ENCODE results near the gene NKAPD1. TPM values are rescaled to one million over a fixed set of nuclear protein-coding genes. Genes with fewer than 3 reads are reported as not detected.
A peak's percentile ranks its signal among the peaks of the same experiment; 100 is the strongest.

Gene NKAPD1
- total and polyA plus RNA-seq, 2 of the 4 experiments (the other 2 are of a cell fraction) = 8.4 to 17.2 TPM

- Histone ChIP-seq H3K4ac (ENCODE audit: low read depth, low read length) (peak overlapping the region; percentile 71), H3K4me2 (ENCODE audit: low read depth, low read length) (no peak overlapping the region), H2BK15ac (ENCODE audit: low read depth, low read length) (peak overlapping the region; percentile 26; the same call in 1 of the 3 replicates), H3K23ac (ENCODE audit: low read depth, low read length) (no peak overlapping the region), H3K14ac (replicated peaks; ENCODE audit: low read depth, low read length) (no peak overlapping the region), H3K27ac (ENCODE audit: insufficient read depth, low read length) (no peak overlapping the region), H4K5ac (ENCODE audit: low read depth, low read length) (no peak overlapping the region; the same call in 1 of the 2 replicates), H4K91ac (ENCODE audit: insufficient read depth, low read depth, low read length) (0 out of 2 replicates have a peak overlapping the region, but pooled peaks have one; percentile 70), H3K9me3 (ENCODE audit: control insufficient read depth, insufficient read depth, low read length) (no peaks in the 10 kb centered on the region), H3K56ac (ENCODE audit: extremely low read depth, insufficient read depth, low read length) (no peak overlapping the region), H3K79me1 (ENCODE audit: low read depth in 1 of 2, low read length in 2 of 2) (peaks cover 14 to 25% of the 10 kb centered on the region in 2 experiments; a peak in 3 of 4 replicates), H4K20me1 (ENCODE audit: insufficient read depth, low read length) (no peaks in the 10 kb centered on the region), H3K4me3 (ENCODE audit: insufficient read depth, low read depth, low read length) (no peak overlapping the region), H3K36me3 (ENCODE audit: control insufficient read depth, insufficient read depth, low read length) (peaks cover 10% of the 10 kb centered on the region), H3K27me3 (ENCODE audit: control insufficient read depth, insufficient read depth, low read length) (no peaks in the 10 kb centered on the region), H3K18ac (ENCODE audit: low read depth, low read length) (0 out of 2 replicates have a peak overlapping the region, but pooled peaks have one; percentile 18), H4K8ac (ENCODE audit: low read depth in 2 of 2, low read length in 2 of 2) (no peak overlapping the region; a peak in 2 of 4 replicates), H2BK20ac (ENCODE audit: low read depth, low read length) (no peak overlapping the region), H3K9me1 (ENCODE audit: insufficient read depth, low read length) (peaks cover 15% of the 10 kb centered on the region; the same call in 1 of the 2 replicates), H2BK5ac (ENCODE audit: low read depth, low read length, poor library complexity, severe bottlenecking) (no peak overlapping the region), H2BK120ac (ENCODE audit: low read depth, low read length) (peak overlapping the region; percentile 45; the same call in 1 of the 2 replicates), H2AFZ (replicated peaks; ENCODE audit: low read length, poor library complexity) (peak overlapping the region; percentile 44), H2AK5ac (ENCODE audit: low read depth, low read length) (peak overlapping the region; percentile 27; the same call in 1 of the 2 replicates), H3K4me1 (ENCODE audit: control insufficient read depth, insufficient read depth, low read length) (peaks cover 21% of the 10 kb centered on the region), H3K9ac (ENCODE audit: low read depth, low read length) (no peak overlapping the region), H2AK9ac (replicated peaks; ENCODE audit: low read depth, low read length, poor library complexity) (no peak overlapping the region)
- CTCF ChIA-PET = interaction anchor here (0.6 to 0.7 kb wide), 4 partner anchors 16 to 403 kb away, joined by 3 to 5 read pairs (median 4); no protein-coding TSS in a partner anchor
- DNase-seq = no peak
- BruUV-seq (replicated peaks) = no TSS peak
- in situ Hi-C loops (cut with MboI; ENCODE audit: low sequenced_read_pairs) = no loop called here
- intact Hi-C loops (cut with micrococcal nuclease) = no loop called here
- POLR2A ChIA-PET (ENCODE audit: unreplicated experiment) = no interaction called here
- ATAC-seq (ENCODE audit: low read depth) = no peak
- dilution Hi-C loops (cut with HindIII; ENCODE audit: low sequenced_read_pairs, unreplicated experiment) = no loop called here
- 92% methylated on average over 5 of the region's 11 CpGs; no CpG with 5 or more reads in 1 of the 2 experiments for WGBS, 2 experiments (ENCODE audit: extremely low coverage in 2 of 2, insufficient read length in 1 of 2)
- TF ChIP-seq POLR2A (IDR thresholded peaks at IDR 0.05; ENCODE audit: low read depth, low read length) (no peak), RFX5 (IDR thresholded peaks at IDR 0.05; ENCODE audit: low read depth, low read length) (no peak), USF2 (IDR thresholded peaks at IDR 0.05; ENCODE audit: low read depth, low read length) (no peak), MXI1 (IDR thresholded peaks at IDR 0.05; ENCODE audit: borderline replicate concordance, low read depth, low read length) (no peak), RAD21 (IDR thresholded peaks at IDR 0.05; ENCODE audit: low read length) (no peak), RCOR1 (IDR thresholded peaks at IDR 0.05; ENCODE audit: insufficient replicate concordance, low read length) (no peak), CEBPB (IDR thresholded peaks at IDR 0.05; ENCODE audit: low read depth, low read length) (no peak), CTCF (conservative IDR thresholded peaks at IDR 0.05; ENCODE audit: low read depth, low read length) (no peak), FOS (IDR thresholded peaks at IDR 0.05; ENCODE audit: low read depth, low read length) (no peak), MAZ (IDR thresholded peaks at IDR 0.05; ENCODE audit: borderline replicate concordance, low read depth, low read length) (no peak), MAFK (IDR thresholded peaks at IDR 0.05; ENCODE audit: low read depth, low read length) (no peak), NFE2L2 (IDR thresholded peaks at IDR 0.05; ENCODE audit: low read depth, low read length) (no peak), CHD1 (IDR thresholded peaks at IDR 0.05; ENCODE audit: low read depth, low read length) (no peak), BHLHE40 (IDR thresholded peaks at IDR 0.05; ENCODE audit: low read depth, low read length) (no peak)
These were observed 23.8 kb downstream of the NKAPD1 start for GRCh38 chr11:112097734-112098528.

Measured in IMR-90 (cell line).